Right atrium auricular region (tissue), 2 donors: ENCODE results near the gene ANKS1B. TPM values are rescaled to one million over a fixed set of nuclear protein-coding genes. Genes with fewer than 3 reads are reported as not detected.

ENCODE experiments used
- DNase-seq: peaks from one replicate; pipeline ENCODE4 v3.0.0-alpha.2; 2019; ENCODE audit warnings: low spot score
- H3K27ac ChIP-seq, 2 donors: fragments of 200-600 bp; sonication (generic); 1 replicate in 1 of 2; 2 replicates in 1 of 2; pipeline ENCODE4 v1.5.1; 2016 to 2019
- H3K27me3 ChIP-seq, 2 donors: fragments of 200-600 bp; sonication (generic); one replicate each; pipeline versions ENCODE4 v1.5.1 to v1.6.0; 2017 to 2019
- H3K36me3 ChIP-seq: fragments of 200-600 bp; sonication (generic); one replicate; pipeline ENCODE4 v1.5.1; 2016
- H3K4me1 ChIP-seq, 2 donors: fragments of 200-600 bp; sonication (generic); one replicate each; pipeline versions ENCODE4 v1.5.1 to v1.6.0; 2017 to 2019
- H3K4me3 ChIP-seq, 2 donors: fragments of 200-600 bp; sonication (generic); 1 replicate in 1 of 2; 2 replicates in 1 of 2; pipeline ENCODE4 v1.5.1; 2017 to 2019; ENCODE audit warnings: mild to moderate bottlenecking in 1 of 2, moderate library complexity in 1 of 2
- H3K9me3 ChIP-seq, 2 donors: fragments of 200-600 bp; sonication (generic); one replicate each; pipeline ENCODE4 v1.5.1; 2019
- CTCF ChIP-seq, 2 donors: fragments of 200-600 bp; sonication (generic); IDR thresholded peaks; one replicate each; pipeline ENCODE4 v1.5.1; 2019; ENCODE audit warnings: antibody characterized with exemption in 2 of 2
- total RNA-seq, 2 donors: library from RNA; depleted of rRNA; stranded (reverse); fragments of >200 nt; gene quantifications; one replicate each; pipeline ENCODE4 v1.1.0, GENCODE V29; 2016

Gene ANKS1B
- total RNA-seq, 2 donors from 2014 or later: 2.4 to 3.1 TPM

DNA sequence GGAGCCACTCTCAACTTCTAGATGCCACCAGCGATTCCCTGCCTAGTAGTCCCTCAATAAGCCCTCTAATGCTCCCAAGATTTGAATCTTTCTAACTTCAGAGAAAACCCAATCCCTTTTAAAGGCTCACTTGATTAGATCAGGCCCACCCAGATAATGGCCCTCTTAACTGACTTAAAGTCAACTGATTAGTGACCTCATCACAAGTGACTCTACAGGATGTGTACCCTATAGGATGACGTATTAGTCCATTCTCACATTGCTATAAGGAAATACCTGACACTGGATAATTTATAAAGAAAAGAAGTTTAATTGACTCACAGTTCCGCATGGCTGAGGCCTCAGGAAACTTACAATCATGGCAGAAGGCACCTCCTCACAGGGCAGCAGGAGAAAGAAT, 49.1 kb downstream of the ANKS1B start:
- no peaks in the 10 kb centered on the region for H3K27me3 ChIP-seq
- no peaks in the 10 kb centered on the region for H3K4me1 ChIP-seq
- H3K27ac ChIP-seq: no peak overlapping the region
- H3K36me3 ChIP-seq: no peaks in the 10 kb centered on the region
- no peak for DNase-seq
- TF ChIP-seq CTCF (IDR thresholded peaks at IDR 0.05): no peak
- H3K4me3 ChIP-seq: no peak overlapping the region
- no peaks in the 10 kb centered on the region for H3K9me3 ChIP-seq

DNA sequence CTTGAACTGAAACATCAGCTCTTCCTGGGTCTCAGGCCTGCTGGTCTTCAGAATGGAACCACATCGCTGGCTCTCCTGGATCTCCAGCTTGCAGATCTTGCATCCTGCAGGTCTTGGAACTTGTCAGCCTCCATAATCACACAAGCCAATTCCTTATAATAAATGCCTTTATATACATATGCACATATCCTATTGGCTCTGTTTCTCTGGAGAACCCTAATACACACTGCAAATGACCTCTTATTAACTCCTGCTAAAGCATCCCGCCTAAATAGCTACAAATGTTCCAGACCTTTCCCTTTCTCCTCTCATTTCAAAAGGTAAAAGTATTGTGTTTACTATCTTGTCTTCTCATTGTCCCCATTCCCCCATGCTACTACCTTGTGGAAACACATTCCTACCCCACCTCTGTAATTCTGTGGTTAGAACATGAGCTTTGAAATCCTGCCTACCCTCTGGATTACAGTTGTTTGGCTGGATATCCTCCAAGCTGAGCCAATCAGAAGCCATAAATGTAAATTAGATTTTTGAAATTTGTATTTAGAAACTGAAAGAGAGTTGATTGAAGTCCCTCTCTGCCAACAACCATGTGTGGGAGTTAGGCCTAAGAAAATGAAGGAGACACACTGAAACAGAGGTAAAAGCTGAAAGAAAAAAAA, 58.1 kb downstream of the ANKS1B start:
- no peak for TF ChIP-seq CTCF (IDR thresholded peaks at IDR 0.05)
- no peaks in the 10 kb centered on the region for H3K27me3 ChIP-seq
- H3K36me3 ChIP-seq: no peaks in the 10 kb centered on the region
- no peaks in the 10 kb centered on the region for H3K9me3 ChIP-seq
- DNase-seq: no peak
- no peaks in the 10 kb centered on the region for H3K4me1 ChIP-seq
- no peak overlapping the region for H3K27ac ChIP-seq
- no peak overlapping the region for H3K4me3 ChIP-seq

- H3K4me1 ChIP-seq: no peaks in the 10 kb centered on the region
These were observed 64.3 kb downstream of the ANKS1B start for GRCh38 chr12:99920353-99920960.

DNA sequence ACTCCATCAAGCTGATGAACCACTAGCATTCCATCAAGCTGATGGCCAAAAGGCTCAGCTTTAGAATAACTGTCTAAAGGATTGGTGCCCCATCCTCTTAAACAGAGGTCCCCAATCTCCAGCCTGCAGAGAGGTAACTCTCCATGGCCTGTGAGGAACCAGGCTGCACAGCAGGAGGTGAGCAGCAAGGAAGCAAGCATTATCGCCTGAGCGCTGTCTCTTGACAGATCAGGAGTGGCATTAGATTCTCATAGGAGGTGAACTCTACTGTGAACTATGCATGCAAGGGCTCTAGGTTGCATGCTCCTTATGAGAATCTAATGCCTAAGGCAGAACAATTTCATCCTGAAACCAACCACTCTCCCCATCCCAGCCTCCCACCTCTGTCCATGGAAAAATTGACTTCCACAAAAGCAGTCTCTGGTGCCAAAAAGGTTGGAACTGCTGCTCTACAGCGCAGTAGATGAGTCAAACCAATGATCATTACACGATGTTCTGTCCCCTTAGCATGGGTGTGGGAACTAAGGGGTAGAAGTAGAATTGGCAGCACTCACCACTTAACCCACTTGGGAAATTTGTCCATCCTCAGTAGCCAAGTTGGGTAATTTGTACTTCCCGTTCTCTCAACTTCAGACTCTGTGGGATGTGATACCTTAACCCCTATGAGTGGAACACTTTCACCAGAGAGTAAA, 66.9 kb downstream of the ANKS1B start:
- DNase-seq: peak; percentile 62
- H3K36me3 ChIP-seq: no peaks in the 10 kb centered on the region
- no peaks in the 10 kb centered on the region for H3K4me1 ChIP-seq
- H3K9me3 ChIP-seq: no peaks in the 10 kb centered on the region
- no peak overlapping the region for H3K27ac ChIP-seq
- no peaks in the 10 kb centered on the region for H3K27me3 ChIP-seq
- no peak for TF ChIP-seq CTCF (IDR thresholded peaks at IDR 0.05)
- H3K4me3 ChIP-seq: no peak overlapping the region

More at GRCh38 chr12:99920353-99920960, 64.3 kb downstream of the ANKS1B start:
- Histone ChIP-seq H3K27ac (no peak overlapping the region), H3K9me3 (no peaks in the 10 kb centered on the region), H3K4me3 (no peak overlapping the region), H3K27me3 (no peaks in the 10 kb centered on the region), H3K36me3 (no peaks in the 10 kb centered on the region)
- TF ChIP-seq CTCF (IDR thresholded peaks at IDR 0.05): no peak
- DNase-seq: no peak

- Histone ChIP-seq H3K4me1 (no peaks in the 10 kb centered on the region), H3K27ac (no peak overlapping the region), H3K27me3 (no peaks in the 10 kb centered on the region), H3K4me3 (no peak overlapping the region), H3K36me3 (no peaks in the 10 kb centered on the region), H3K9me3 (no peaks in the 10 kb centered on the region)
- DNase-seq: no peak
- TF ChIP-seq CTCF (IDR thresholded peaks at IDR 0.05): no peak
These were observed 68.2 kb downstream of the ANKS1B start for GRCh38 chr12:99916555-99916954.
